ENCODE data around the gene PITPNC1. TPM values are rescaled to one million over a fixed set of nuclear protein-coding genes. Genes with fewer than 3 reads are reported as not detected.
"Not testable (repeated sequence)": the region's sequence is repeated elsewhere in the genome, so short reads cannot be mapped to it uniquely, and the experiment has no call there.

Gene PITPNC1
- total RNA-seq, 1 donor from 2014 or later: 42.9 TPM

DNA sequence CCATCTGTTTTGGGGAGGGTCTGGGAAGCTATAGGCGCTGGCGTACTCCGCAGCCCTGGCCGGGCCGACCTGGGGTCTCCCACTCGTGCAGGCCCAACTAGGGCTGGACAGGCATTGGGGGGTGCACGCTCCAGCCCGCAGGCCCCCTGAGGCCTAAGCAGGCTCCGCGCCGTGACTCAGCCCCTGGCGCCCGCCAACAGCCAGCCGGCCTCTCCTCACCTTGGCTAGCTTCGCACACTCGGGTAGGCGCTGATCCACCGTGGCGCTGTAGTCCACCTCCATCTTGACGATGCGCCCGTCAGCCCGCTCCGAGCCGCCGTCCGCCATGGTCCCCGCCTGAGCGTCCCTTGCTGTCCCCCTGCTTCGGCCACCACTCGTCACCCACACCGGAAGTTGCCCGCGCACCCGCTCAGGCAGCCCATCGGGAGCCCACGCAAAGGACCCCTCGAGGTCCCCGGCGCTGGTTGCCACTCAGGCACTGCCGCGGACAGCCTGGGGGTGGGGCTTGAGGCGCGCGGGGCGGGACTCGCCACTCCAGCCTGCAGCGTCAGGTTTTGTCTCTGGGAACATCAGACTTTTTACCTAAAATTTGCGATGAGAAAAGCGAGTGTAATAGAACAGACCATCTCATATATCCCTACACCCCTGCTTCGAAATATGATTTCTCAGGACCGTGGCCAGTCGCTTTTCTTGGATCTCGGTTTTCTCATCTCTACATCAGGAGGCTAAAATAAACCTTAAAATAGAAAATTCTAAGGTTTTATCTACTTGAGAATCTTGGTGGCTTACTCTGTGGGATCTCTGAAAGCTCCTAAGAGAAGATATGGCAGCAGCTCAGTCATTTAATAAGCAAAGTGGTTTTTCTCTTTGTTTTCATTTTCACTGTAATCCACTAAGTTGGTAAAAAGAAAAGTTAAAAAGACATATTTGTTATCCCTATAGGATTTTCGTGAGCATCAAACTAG, 10.6 kb upstream of the PITPNC1 start, which contains the start of gene PSMD12:
TSS of gene PSMD12 (minus strand) at position 385 of the 965 bp plus-strand sequence. CDS start at position 327, 58 bp downstream.
- intact Hi-C loops (cut with micrococcal nuclease): loop anchor here (1.0 to 10.0 kb wide), 7 partner anchors 8 to 1958 kb away; partner anchors contain the start of genes ABCA5, HELZ, KPNA2 and NOL11

DNA sequence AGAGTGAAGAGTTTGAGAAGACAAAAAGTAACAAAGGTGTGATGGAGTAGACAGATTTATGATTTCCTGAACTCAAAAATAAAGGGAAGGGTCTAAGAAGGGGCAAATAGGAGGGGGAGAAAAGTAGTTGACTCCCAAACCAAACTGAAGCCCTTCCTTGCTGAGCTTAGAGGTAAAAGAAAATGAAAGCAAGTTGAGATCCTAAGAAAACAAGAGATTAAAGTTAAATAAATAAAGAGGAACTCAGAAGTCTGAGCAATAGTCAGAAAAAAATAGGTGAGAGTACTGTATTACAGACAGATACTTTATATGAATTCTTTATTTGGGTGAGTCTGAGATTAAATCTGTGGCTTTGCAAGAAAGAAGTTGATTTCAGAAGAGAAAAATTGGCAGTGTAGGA, 7.4 kb upstream of the PITPNC1 start:
- intact Hi-C loops (cut with micrococcal nuclease): loop anchor here (5.0 to 10.0 kb wide), 2 partner anchors 668 to 1955 kb away; partner anchors contain the start of genes ABCA5 and KPNA2

DNA sequence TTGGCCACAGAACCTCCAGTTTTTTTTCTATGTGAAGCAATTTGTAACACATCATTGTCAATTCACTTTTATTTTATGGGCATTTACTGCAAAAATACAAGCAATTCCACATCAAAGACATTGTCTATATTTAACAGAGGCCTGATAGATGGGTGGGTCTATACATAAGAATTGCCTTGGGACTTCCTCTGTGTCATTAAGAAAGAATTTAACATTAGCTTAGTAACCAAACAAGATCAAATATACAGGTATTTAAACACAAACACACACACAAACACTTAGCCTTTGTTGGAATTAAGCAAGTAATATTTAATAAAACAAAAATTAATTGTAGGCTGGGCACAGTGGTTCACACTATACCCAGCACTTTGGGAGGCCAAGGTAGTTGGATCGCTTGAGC, 4.3 kb upstream of the PITPNC1 start:
- intact Hi-C loops (cut with micrococcal nuclease): no loop called here

DNA sequence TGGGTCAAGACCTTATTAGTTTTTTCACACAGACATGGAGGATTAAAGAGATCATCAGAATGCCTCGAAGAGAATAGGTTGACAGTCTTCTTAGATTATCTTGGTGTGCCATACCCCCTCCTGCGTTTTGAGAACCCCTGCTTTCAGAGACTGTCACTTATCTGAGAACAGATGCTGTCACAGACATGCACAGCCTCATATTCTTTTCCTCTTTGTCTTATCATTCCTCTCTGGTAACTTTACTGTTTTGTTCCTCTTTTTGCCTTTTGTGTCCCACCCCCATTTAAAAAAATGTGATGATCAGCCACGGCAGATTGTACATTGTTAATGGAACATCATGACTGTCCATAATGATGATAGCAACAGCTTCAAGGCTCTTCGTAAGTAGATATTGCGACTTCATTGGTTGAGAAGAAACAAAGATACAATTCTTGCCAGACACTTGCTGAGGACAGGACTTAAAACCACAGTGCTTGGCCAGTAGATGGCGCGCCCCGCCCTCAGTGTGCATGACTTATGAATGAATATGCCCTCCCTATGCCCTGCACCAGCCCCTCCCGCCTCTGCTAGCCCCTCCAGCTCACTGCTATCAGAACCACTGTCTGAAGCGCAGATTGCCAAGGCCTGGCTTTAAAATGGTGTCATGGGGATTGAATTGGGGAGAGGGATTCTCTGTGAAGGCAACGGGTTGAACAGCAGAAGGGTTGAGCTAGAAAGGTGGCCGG, 2.6 kb upstream of the PITPNC1 start:
- intact Hi-C loops (cut with micrococcal nuclease): loop anchor here (1.0 to 5.0 kb wide), 7 partner anchors 229 to 808 kb away; partner anchors contain the start of genes BPTF and NOL11

DNA sequence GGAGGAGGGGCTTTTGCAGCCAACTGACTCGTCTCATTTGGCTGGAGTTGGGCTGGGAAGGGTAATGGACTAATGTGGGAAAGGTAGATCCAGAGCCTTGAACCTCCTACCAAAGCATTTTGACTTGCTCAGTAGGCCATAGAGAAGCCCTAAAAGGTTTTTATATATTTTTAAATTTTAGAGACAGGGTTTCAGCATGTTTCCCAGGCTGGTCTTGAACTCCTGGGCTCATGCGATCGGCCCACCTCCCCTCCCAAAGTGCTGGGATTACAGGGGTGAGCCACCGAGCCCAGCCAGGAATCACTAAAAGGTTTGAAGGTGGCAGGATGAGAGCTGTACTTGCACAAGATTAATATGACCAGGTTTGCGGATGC, 2.0 kb upstream of the PITPNC1 start:
- intact Hi-C loops (cut with micrococcal nuclease): loop anchor here (2.0 to 5.0 kb wide), 3 partner anchors 404 to 807 kb away; partner anchors contain the start of gene BPTF

DNA sequence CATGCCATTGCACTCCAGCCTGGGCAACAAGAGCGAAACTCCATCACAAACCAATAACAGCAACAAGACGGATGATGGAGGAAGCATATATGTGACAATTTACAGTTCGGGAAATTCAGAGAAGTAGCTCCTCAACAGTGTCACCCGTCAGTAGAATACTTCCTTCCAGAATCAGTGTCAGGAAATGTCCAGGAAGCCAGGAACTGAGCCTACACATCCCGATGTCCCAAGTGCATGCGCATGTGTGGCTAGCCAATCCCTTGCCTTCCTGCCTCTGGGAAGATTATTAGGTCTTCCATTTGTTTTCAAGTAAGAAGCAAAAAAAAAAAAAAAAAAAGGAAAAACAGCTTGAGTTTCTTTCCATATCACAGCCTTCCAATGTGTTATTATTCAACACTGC, 1.4 kb upstream of the PITPNC1 start:
- intact Hi-C loops (cut with micrococcal nuclease): loop anchor here (2.0 to 5.0 kb wide), 3 partner anchors 403 to 807 kb away; partner anchors contain the start of gene BPTF

DNA sequence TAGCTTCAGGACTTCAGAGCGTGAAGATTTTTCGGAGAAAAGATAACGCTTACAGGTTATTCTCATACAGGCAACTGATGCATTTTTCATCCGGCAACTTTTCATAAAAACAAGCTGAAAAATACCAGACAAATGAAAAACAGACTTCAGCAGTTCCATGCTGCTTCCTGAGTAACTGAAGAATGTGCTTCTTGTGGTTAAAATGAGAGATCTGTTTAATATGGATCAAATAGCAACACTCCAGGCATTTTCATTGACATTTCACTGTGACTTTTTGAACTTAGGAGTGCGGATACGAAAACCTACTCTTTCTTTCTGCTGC, 705 bp upstream of the PITPNC1 start:
- intact Hi-C loops (cut with micrococcal nuclease): loop anchor here (5.0 kb wide), 2 partner anchors 451 to 806 kb away; partner anchors contain the start of gene BPTF

DNA sequence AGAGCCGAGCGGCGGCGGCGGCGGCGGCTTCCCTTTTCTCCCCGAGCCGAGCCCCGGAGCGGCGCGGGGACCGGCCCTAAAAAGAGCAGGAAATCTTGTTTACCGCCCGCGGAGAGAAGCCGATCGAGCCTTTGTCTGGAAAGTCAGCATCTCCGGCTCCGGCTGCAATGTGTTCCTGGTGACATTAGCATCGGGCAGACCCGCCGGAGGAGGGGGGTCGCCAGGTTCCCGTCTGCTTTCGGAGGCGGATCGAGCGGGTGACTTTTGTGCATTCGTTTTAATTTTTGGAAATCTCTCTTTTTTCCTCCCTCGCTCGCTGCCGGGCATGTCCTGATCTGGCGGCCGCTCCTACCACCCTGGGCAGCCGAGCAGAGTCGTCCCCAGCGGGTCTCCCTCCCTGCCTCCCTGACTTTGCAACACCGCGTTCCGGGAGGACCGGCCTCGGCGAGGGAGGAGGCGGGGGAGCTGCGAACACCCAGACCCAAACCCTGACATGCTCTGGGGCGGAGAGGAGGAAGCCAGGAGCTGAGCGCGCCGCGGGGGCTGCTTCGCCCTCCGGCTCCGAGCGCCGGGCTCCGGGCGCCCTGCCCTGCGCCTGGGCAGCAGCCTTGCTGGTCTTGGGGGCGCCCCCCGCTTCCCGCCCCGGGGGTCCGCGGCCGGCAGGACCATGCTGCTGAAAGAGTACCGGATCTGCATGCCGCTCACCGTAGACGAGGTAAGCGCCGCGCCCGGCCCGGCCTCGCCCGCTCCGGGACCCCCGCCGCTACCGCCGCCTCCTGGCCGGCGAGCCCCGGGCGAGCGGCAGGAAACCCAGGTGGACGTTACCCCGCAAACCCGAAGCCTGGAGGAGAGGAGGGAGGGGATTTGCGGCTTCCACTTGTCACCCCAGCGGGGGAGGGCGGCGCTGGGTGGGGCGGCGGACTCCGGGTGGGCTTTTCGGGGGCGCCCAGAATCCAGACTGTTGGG, 690 bp downstream of the PITPNC1 start:
- intact Hi-C loops (cut with micrococcal nuclease): loop anchor here (1.0 to 5.0 kb wide), 6 partner anchors 13 to 805 kb away; partner anchors contain the start of gene BPTF

DNA sequence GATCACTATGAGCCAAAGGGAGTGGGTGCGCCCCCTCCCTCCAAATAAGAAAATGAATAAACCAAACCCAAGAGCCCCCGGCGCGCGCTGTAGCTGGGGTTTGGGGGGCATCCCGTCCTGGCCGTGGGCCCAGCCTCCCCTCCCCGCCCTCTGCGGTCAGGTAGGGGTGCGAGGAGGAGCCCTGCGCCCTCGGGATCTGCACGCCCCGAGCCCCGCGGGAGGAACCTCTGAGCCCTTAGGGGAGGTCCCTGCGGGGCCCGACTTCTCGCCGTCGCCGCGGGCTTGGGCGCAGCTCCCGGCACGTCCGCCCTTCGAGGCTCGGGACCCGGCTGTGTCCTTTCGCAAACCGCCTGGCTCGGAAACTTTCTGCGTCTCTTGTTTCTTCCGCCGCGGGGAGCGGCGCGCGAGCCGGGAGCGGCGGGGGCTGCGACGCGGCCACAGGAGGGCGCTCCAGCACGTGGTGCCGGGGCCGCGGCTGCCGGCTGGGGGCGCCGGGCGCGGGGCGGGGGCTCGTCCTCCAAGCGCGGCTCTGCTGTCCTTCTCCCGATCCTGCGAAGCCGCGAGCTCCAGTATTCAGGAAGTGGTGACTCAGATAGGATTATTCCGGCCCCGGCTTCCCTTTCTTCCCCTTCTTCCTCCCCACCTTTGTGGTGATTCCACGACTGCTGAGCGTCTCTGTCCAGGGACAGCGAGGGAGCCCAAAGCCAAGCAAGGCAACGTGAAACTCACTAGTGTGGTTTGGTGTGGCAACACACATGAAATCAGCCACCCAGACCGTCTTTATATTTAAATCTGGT, 1.6 kb downstream of the PITPNC1 start:
- intact Hi-C loops (cut with micrococcal nuclease): loop anchor here (1.0 to 5.0 kb wide), 3 partner anchors 43 to 804 kb away; partner anchors contain the start of gene BPTF

DNA sequence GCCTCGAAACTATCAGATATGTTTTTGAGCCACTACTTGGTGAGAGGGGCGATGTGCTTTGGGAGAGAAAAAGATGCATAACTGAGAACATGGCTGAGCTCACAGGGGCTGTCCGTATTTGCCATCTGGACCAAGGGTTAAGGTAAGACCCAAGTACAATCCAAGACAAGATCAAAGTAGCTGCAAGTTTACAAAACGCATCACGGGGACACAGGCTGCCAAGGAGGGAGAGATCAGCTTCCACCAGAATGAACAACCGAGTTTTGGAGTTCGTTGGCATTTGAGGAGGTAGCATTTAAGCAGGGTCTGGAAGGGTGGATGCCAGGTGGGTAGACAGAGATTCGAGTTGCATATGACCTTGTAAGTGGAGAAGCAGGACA, 2.2 kb downstream of the PITPNC1 start:
- intact Hi-C loops (cut with micrococcal nuclease): loop anchor here (1.0 to 5.0 kb wide), 3 partner anchors 42 to 803 kb away; partner anchors contain the start of gene BPTF

DNA sequence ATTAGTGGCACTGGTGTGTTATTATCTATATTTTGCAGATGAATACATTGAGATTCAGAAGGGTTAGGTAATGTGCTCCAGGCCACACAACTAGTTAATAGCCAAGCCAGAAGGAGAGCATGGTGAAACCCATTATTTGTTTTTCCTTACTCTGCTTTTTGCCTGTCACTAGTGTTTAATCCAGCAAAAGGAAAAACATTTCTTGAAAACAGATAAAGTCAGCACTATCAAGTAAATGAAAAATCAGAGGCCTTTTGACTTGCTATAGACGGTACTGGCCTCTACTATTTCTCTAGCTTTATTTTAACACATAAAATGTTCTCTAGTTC, 4.8 kb downstream of the PITPNC1 start:
- intact Hi-C loops (cut with micrococcal nuclease): no loop called here

DNA sequence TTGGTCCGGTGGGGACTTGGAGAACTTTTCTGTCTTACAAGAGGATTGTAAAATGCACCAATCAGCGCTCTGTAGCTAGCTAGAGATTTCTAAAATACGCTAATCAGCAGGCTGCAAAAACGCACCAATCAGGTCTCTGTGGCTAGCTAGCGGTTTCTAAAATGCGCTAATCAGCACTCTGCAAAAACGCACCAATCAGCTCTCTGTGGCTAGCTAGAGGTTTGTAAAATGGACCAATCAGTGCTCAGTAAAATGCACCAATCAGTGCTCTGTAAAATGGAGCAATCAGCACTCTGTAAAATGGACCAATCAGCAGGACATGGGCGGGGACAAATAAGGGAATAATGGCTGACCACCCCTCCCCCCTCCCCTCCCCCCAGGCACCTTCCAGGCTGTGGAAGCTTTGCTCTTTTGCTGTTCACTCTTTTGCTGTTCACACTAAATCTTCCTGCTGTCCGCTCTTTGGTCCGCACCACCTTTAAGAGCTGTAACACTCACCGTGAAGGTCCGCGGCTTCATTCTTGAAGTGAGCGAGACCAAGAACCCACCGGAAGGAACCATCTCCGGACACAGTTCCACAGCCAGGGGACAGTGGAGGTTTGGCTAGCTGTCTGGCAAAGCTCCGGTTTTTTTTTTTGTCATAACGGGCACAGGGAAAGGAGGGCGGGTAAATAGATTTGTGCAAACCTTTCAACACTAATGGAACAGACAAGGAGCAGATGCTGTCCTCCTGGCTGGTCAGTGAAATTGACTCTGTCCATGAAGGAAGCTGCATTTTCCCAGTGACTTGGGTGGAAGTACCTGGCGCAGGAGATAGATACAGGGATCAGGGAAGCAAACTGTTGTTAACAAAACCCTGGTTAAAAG, 8.3 kb downstream of the PITPNC1 start:
- intact Hi-C loops (cut with micrococcal nuclease): no loop called here

DNA sequence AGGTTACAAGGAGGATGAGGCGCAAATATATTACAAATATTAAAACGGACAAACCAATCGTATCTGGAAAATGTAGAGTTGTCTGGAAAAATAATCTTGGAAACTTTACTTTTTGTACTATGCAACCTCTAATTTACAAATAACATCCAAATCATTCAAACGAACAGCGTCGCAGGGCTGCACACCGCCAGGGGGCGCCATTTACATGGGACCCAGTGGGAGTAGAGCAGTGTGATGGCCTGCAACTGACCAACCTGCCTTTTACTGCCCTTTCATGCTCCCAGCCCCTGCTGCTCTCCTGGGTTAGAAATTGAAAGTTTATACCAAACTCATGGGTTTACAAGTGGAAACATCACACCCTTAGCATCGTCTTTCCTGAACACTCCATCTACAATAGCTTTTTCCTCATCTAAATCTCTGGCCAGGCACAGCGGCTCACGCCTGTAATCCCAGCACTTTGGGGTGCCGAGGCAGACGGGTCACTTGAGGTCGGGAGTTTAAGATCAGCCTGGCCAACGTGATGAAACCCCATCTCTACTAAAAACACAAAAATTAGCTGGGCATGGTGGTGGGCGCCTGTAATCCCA, 10.0 kb downstream of the PITPNC1 start:
- intact Hi-C loops (cut with micrococcal nuclease): loop anchor here (1.0 kb wide), 1 partner anchor 88 kb away; no protein-coding TSS in a partner anchor

DNA sequence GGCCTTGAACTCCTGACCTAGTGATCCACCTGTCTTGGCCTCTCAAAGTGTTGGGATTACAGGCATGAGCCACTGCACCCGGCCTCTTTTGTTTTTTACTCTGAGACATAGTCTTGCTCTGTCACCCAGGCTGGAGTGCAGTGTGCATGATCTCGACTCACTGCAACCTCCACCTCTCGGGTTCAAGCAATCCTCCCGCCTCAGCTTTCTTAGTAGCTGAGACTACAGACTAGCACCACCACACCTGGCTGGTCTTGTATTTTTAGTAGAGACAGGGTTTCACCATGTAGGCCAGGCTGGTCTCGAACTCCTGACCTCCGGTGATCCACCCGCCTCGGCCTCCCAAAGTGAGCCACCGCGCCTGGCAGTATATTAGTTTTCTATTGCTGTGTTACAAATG, 11.5 kb downstream of the PITPNC1 start:
- intact Hi-C loops (cut with micrococcal nuclease): not testable (repeated sequence)

DNA sequence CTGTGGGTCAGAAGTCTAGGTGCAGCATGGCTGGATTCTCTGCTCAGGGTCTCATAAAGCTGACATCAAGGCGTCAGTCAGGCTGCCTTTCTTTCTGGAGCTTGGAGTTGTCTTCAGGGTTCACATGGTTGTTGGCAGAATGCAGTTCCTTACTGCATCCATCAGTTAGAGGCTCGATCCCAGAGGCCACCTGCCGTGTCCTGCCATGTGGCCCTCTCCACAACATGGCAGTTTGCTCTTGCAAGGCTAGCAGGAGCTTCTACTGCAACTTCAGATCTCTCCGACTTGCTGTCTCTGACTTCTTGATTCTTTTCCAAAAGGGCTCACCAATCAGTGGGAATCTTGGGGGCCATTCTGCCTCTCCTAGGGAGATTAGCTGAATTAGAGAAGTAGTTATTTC, 11.9 kb downstream of the PITPNC1 start:
- intact Hi-C loops (cut with micrococcal nuclease): no loop called here

DNA sequence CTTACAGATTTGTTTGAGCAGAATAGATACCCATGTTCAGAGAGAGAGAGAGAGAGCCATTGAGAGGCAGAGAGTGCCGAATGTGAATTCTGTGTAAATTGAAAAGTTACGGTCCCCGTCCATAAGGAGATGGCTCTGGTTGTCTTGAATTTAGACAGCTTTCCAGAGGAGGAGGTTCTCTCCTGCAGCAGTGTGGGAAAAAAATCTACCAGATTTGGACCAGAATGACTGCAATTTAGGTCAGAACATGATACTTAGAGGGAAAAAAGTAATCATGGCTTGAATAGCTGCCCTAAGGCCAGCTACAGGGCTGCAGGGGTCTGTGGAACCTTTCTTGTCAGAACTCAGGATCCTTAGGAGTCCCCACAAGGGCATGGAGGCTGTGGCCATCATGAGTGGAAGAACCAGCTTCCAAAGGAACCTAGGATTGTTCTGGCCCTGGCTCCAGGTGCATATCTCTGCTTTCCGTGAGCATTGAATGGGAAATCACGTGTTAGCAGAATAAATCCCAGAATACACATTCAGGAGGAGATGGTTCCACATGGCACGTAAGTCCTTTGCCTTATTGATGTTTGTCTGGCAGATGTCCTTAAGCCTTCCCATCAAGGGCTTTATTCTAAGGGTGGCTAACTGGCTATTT, 13.0 kb downstream of the PITPNC1 start:
- intact Hi-C loops (cut with micrococcal nuclease): loop anchor here (1.0 kb wide), 6 partner anchors 8 to 63 kb away; partner anchors contain the start of gene PITPNC1

DNA sequence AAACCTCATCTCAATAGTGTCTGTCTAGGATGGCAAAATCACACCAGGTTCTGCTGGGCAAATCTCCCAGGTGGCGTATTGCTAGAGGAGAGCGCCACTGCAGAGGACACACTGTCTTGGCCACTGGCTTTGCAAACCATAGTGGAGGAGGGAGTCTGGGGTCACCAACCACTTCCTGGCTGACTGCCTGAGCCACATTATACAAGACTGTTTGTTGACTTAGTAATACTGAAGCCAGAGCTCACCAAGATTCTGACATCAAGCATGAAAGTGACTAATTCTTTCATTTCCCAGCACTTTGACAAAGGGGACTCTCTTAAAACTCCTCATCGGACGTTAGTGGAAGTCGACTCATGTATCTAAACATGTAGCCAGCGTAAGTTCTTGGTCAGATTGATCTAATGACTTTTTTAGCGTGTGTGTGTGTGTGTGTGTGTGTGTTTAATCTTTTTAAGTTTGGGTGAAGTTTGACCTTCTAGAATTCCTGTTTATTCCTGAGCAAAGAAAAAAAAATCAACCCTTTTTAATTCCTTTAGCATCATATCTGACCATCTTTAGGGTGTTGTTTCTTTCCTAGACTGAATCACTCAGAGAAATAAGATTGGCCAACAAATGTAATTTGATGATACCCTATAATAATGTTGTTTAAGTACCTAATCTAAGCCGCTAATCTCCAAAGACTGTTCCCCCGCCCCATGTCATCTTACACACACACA, 13.7 kb downstream of the PITPNC1 start:
- intact Hi-C loops (cut with micrococcal nuclease): loop anchor here (1.0 kb wide), 6 partner anchors 7 to 62 kb away; partner anchors contain the start of gene PITPNC1
